Natural killer cell treated with Interleukin-12 subunit alpha and Interleukin-12 subunit beta and Interleukin-15 and Interleukin-18, amount 100 ng/mL, for 72 hours (primary cell): ENCODE data around the gene ARRDC4. TPM values are rescaled to one million over a fixed set of nuclear protein-coding genes. Genes with fewer than 3 reads are reported as not detected.
A peak's percentile ranks its signal among the peaks of the same experiment; 100 is the strongest.
"Not testable (repeated sequence)": the region's sequence is repeated elsewhere in the genome, so short reads cannot be mapped to it uniquely, and the experiment has no call there.

ENCODE experiments used
- ATAC-seq, 2 donors: fragments of 150-1000 bp; cut with Tn5 transposase in 1 of 2; sonication (Bioruptor Pico), chemical (Tn5 transposase) in 1 of 2; 2 replicates each; pipeline ENCODE4 v1.10.0; 2021
- DNase-seq: peaks from one replicate; pipeline ENCODE4 v3.0.0; 2022; ENCODE audit warnings: low spot score
- H3K27ac Mint-ChIP-seq, 2 donors: 1 replicate in 1 of 2; 2 replicates in 1 of 2; pipeline ENCODE4 v1.8.0; 2022; ENCODE audit warnings: mixed read lengths in 2 of 2, mild to moderate bottlenecking in 1 of 2, moderate library complexity in 1 of 2
- H3K27me3 Mint-ChIP-seq, 2 donors: 1 replicate in 1 of 2; 2 replicates in 1 of 2; pipeline ENCODE4 v1.8.0; 2022; ENCODE audit warnings: mixed read lengths in 2 of 2
- H3K36me3 Mint-ChIP-seq: one replicate; pipeline ENCODE4 v1.8.0; 2022; ENCODE audit warnings: mixed read lengths
- H3K4me1 Mint-ChIP-seq, 2 donors: 1 replicate in 1 of 2; 2 replicates in 1 of 2; pipeline ENCODE4 v1.8.0; 2022; ENCODE audit warnings: low read depth in 2 of 2, mixed read lengths in 2 of 2, mild to moderate bottlenecking in 1 of 2
- H3K4me3 Mint-ChIP-seq: one replicate; pipeline ENCODE4 v1.8.0; 2022; ENCODE audit warnings: mixed read lengths
- H3K9me3 Mint-ChIP-seq: 2 replicates; pipeline ENCODE4 v1.8.0; 2022; ENCODE audit warnings: mixed read lengths
- total RNA-seq, 2 donors: library from RNA; stranded (reverse); gene quantifications; one replicate each; pipeline ENCODE4 v1.2.3, GENCODE V29; 2022

The ARRDC4 gene
- total RNA-seq, 2 donors from 2014 or later = 0.64 to 1.4 TPM

- Mint-ChIP-seq H3K9me3 (no peaks in the 10 kb centered on the region), H3K27me3 (peaks cover 0 to 5% of the 10 kb centered on the region in 2 donors), H3K27ac (no peak overlapping the region), H3K4me1 (no peaks in the 10 kb centered on the region), H3K4me3 (no peak overlapping the region), H3K36me3 (no peaks in the 10 kb centered on the region)
- no peak for ATAC-seq
- DNase-seq = no peak
Observed at GRCh38 chr15:97976766-97977503, 16.4 kb downstream of the ARRDC4 start.

- Mint-ChIP-seq H3K27me3 (peaks cover 0 to 5% of the 10 kb centered on the region in 2 donors), H3K36me3 (no peaks in the 10 kb centered on the region), H3K4me3 (no peak overlapping the region), H3K9me3 (no peaks in the 10 kb centered on the region), H3K27ac (no peak overlapping the region), H3K4me1 (no peaks in the 10 kb centered on the region)
- DNase-seq (no peak), ATAC-seq (no peak)
Observed at GRCh38 chr15:97977734-97978133, 17.2 kb downstream of the ARRDC4 start.

DNA sequence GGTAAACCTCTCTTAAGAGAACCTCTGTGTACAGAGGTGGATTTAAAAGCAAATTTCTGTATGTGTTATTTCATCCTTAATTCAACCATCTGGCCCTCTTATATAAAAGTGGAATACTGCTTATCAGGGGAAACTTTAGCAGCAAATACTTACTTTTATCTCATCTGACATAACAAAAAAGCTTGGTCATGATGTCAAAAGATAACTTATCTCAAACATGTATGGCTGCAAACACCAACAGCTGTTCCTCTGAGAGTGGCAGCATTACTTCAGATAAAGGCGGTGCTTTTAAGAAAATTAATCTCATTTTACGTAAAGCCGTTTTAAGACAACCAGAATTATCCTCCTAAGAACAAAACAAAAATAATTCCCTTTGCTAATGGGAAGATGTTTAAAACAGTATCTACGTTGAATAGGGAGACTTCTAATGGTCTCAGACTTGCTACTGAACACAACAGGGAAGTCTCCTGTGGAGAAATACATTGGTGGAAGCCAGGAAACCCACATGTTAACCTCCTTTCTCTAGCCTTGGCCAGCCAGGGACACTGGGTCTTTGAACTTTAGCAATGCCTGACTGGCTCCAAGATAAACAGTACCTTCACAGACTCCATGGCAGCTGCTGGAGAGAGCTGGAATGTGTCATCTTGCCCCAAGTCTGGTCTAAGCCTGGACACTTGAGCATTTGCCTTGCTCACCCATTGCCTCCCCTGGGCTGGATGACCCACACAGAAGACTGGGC lies 18.1 kb downstream of the ARRDC4 start:
- peaks cover 0 to 5% of the 10 kb centered on the region in 2 donors for H3K27me3 Mint-ChIP-seq
- H3K4me3 Mint-ChIP-seq = no peak overlapping the region
- no peaks in the 10 kb centered on the region for H3K9me3 Mint-ChIP-seq
- DNase-seq = no peak
- no peaks in the 10 kb centered on the region for H3K4me1 Mint-ChIP-seq
- no peak for ATAC-seq
- no peak overlapping the region for H3K27ac Mint-ChIP-seq
- no peaks in the 10 kb centered on the region for H3K36me3 Mint-ChIP-seq

DNA sequence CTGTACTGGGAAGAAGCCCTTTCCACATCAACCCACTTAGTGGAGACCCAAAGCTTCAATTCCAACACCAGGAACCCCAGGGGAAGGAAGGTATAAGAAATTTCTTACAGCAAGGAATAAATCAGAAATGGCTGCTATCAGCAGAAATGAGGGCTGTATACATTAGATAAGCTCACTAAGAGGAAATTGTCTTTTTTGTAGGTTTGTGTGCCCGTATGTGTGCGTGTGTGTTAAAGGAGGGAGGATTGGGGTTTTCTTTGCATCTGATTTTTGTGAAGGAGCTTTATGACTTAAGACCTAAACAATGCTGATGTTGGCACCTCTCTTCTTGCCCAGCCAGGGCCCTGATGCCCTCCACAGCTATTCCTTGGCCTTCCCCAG lies 18.6 kb downstream of the ARRDC4 start:
- no peak overlapping the region for H3K27ac Mint-ChIP-seq
- no peaks in the 10 kb centered on the region for H3K4me1 Mint-ChIP-seq
- no peaks in the 10 kb centered on the region for H3K9me3 Mint-ChIP-seq
- DNase-seq = no peak
- peaks cover 0 to 9% of the 10 kb centered on the region in 2 donors for H3K27me3 Mint-ChIP-seq
- H3K4me3 Mint-ChIP-seq = no peak overlapping the region
- no peak for ATAC-seq
- no peaks in the 10 kb centered on the region for H3K36me3 Mint-ChIP-seq

DNA sequence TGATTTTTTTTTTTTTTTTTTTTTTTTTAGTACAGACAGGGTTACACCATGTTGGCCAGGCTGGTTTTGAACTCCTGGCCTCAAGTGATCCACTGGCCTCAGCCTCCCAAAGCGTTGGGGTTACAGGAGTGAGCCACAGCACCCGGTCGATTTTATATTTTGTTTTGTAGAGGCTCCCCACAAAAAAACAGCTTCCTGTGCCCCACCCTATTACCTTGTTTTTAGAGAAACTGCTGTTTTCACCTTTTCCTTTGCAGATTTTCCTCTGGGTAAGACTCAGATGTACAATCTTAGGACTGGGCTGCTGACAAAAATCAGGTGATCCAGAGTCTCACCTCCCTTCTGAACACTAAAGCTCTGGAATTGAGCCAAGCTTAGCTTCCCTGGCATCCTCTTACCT lies 20.6 kb downstream of the ARRDC4 start:
- Mint-ChIP-seq H3K4me3 (no peak overlapping the region), H3K27me3 (peaks cover 0 to 9% of the 10 kb centered on the region in 2 donors), H3K36me3 (no peaks in the 10 kb centered on the region), H3K27ac (no peak overlapping the region), H3K4me1 (no peaks in the 10 kb centered on the region), H3K9me3 (no peaks in the 10 kb centered on the region)
- ATAC-seq = no peak
- DNase-seq = no peak

DNA sequence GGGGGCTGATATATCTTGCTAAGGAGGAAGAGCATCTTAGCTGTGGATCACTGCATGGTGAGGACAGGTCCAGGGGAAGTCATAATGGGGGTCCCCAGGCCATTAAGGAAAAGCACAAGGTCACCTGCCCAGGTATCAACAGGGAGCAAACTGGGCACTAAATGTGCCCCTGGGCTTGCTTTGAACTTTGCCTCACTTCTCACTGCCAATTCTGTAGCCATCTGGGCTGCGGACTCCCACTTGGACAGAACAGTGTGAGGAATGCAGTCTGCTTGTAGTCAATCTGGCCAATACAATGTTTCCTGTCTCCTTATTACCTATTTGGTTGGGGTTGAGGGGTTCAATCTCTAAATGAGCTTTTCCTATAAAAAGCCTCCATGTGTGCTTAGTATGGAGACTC lies 21.3 kb downstream of the ARRDC4 start:
- Mint-ChIP-seq H3K36me3 (peaks cover 5% of the 10 kb centered on the region), H3K27ac (no peak overlapping the region), H3K9me3 (no peaks in the 10 kb centered on the region), H3K4me1 (no peaks in the 10 kb centered on the region), H3K27me3 (peaks cover 0 to 9% of the 10 kb centered on the region in 2 donors), H3K4me3 (no peak overlapping the region)
- ATAC-seq (peak in 1 of 2 donors; percentile 27), DNase-seq (no peak)

DNA sequence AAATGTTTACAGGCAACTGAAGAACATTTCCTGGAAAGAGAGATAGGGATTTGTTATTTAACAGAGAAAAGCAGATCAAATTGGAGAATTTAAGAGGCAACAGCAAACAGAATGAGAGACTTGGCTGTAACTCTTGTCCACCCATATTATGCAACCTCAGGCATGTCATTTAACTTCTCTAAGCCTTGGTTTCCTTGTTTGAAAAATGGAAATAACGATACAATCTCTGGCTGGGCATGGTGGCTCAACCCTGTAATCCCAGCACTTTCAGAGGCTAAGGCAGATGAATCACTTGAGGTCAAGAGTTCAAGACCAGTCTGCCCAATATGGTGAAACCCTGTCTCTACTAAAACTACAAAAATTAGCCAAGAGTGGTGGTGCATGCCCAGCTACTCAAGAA lies 23.7 kb downstream of the ARRDC4 start:
- H3K4me1 Mint-ChIP-seq = no peaks in the 10 kb centered on the region
- ATAC-seq (no peak), DNase-seq (no peak)
- H3K4me3 Mint-ChIP-seq = no peak overlapping the region
- peaks cover 5% of the 10 kb centered on the region for H3K36me3 Mint-ChIP-seq
- peaks cover 0 to 7% of the 10 kb centered on the region in 2 donors for H3K27me3 Mint-ChIP-seq
- H3K9me3 Mint-ChIP-seq = no peaks in the 10 kb centered on the region
- H3K27ac Mint-ChIP-seq = no peak overlapping the region

DNA sequence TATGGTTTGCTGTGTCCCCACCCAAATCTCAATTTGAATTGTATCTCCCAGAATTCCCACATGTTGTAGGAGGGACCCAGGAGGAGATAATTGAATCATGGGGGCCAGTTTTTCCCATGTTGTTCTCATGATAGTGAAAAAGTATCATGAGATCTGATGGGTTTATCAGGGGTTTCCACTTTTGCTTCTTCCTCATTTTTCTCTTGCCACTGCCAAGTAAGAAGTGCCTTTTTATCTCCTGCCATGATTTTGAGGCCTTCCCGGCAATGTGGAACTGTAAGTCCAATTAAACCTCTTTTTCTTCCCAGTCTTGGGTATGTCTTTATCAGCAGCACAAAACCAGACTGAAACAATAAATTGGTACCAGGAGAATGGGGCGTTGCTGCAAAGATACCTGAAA lies 25.5 kb downstream of the ARRDC4 start:
- H3K9me3 Mint-ChIP-seq, H3K27me3 Mint-ChIP-seq, H3K36me3 Mint-ChIP-seq, ATAC-seq, DNase-seq, H3K27ac Mint-ChIP-seq, H3K4me1 Mint-ChIP-seq, H3K4me3 Mint-ChIP-seq: not testable (repeated sequence)

- Mint-ChIP-seq H3K27me3 (peaks cover 0 to 11% of the 10 kb centered on the region in 2 donors), H3K4me3 (no peak overlapping the region), H3K4me1 (no peaks in the 10 kb centered on the region), H3K27ac (no peak overlapping the region), H3K9me3 (no peaks in the 10 kb centered on the region), H3K36me3 (peaks cover 5% of the 10 kb centered on the region)
- ATAC-seq = no peak
- DNase-seq = no peak
Observed at GRCh38 chr15:97986781-97987180, 26.3 kb downstream of the ARRDC4 start.

GRCh38 chr15:97989299-97989698 lies 28.8 kb downstream of the ARRDC4 start:
- Mint-ChIP-seq H3K27me3 (peaks cover 0 to 8% of the 10 kb centered on the region in 2 donors), H3K9me3 (no peaks in the 10 kb centered on the region), H3K4me3 (no peak overlapping the region), H3K4me1 (no peaks in the 10 kb centered on the region), H3K36me3 (peaks cover 5% of the 10 kb centered on the region), H3K27ac (no peak overlapping the region)
- ATAC-seq (no peak), DNase-seq (no peak)

- DNase-seq (no peak), ATAC-seq (no peak)
- Mint-ChIP-seq H3K36me3 (no peaks in the 10 kb centered on the region), H3K9me3 (no peaks in the 10 kb centered on the region), H3K4me1 (peaks cover 10 to 12% of the 10 kb centered on the region in 2 donors), H3K4me3 (no peak overlapping the region), H3K27me3 (peaks cover 0 to 8% of the 10 kb centered on the region in 2 donors), H3K27ac (no peak overlapping the region)
Observed at GRCh38 chr15:97991972-97992541, 31.6 kb downstream of the ARRDC4 start.

DNA sequence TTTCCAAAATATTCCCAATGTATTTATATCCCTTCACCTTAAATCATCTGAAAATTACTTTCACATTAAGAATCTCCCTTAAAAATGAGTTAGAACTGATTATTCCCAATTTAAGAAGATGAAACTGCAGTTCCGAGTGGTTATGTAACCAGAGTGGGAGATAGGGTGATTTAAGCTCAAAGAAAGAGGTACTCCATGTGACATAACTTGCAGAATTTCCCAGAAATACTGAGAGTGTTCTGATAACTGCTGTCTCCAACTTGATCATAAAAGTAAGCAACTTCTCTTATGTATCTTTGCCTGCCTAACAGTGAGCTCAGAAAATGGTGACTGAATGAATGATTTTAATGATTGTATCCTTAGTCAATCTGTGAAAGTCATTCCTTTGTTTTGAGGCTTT lies 32.3 kb downstream of the ARRDC4 start:
- ATAC-seq = no peak
- DNase-seq = no peak
- Mint-ChIP-seq H3K4me3 (no peak overlapping the region), H3K27ac (no peak overlapping the region), H3K27me3 (peaks cover 0 to 8% of the 10 kb centered on the region in 2 donors), H3K9me3 (no peaks in the 10 kb centered on the region), H3K36me3 (no peaks in the 10 kb centered on the region), H3K4me1 (peaks cover 10 to 12% of the 10 kb centered on the region in 2 donors)

- H3K4me1 Mint-ChIP-seq = peaks cover 10 to 12% of the 10 kb centered on the region in 2 donors
- ATAC-seq (no peak), DNase-seq (no peak)
- no peak overlapping the region for H3K27ac Mint-ChIP-seq
- no peaks in the 10 kb centered on the region for H3K36me3 Mint-ChIP-seq
- no peak overlapping the region for H3K4me3 Mint-ChIP-seq
- H3K9me3 Mint-ChIP-seq = no peaks in the 10 kb centered on the region
- peaks cover 0 to 8% of the 10 kb centered on the region in 2 donors for H3K27me3 Mint-ChIP-seq
Observed at GRCh38 chr15:97993310-97993738, 32.8 kb downstream of the ARRDC4 start.

- Mint-ChIP-seq H3K27me3 (peaks cover 0 to 6% of the 10 kb centered on the region in 2 donors), H3K27ac (no peak overlapping the region), H3K4me3 (no peak overlapping the region), H3K9me3 (no peaks in the 10 kb centered on the region), H3K4me1 (peaks cover 10 to 12% of the 10 kb centered on the region in 2 donors), H3K36me3 (no peaks in the 10 kb centered on the region)
- DNase-seq (no peak), ATAC-seq (no peak)
Observed at GRCh38 chr15:97994236-97994635, 33.7 kb downstream of the ARRDC4 start.
